Measurements from ENCODE around the gene C9orf50. TPM values are rescaled to one million over a fixed set of nuclear protein-coding genes. Genes with fewer than 3 reads are reported as not detected.
A peak's percentile ranks its signal among the peaks of the same experiment; 100 is the strongest.

C9orf50 gene
- total and polyA plus RNA-seq, 7 donors = 0.03 to 1.2 (median 0.82) TPM; not detected in 4

DNA sequence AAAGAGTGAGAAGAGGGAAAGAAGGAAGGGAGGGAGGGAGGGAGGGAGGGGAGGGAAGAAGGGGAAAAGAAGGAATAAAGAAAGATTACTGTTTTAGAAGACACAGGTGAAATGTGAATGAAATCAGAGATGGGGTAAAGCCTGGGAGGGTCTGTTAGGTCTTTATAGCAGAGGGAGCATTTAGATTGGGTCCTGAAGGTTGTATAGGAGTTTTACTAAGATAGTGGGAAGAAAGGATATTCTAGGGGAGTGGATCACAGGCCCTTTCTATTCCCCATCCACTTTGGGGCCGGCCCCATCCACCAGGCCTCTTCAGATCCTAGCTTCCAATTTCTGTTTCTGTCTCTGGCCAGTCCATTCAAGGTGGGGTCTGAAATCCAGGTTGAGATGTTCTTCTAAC, 35.5 kb downstream of the C9orf50 start:
- no peak for TF ChIP-seq EP300 (IDR thresholded peaks at IDR 0.05)
- TF ChIP-seq POLR2AphosphoS5 (IDR thresholded peaks at IDR 0.05) = no peak
- no peak for TF ChIP-seq POLR2A (IDR thresholded peaks at IDR 0.05)
- no peak for TF ChIP-seq CTCF (IDR thresholded peaks at IDR 0.05)
- peaks cover 0 to 4% (median 0%) of the 10 kb centered on the region in 4 donors for H3K4me1 ChIP-seq
- intact Hi-C loops (cut with DNase I) = no loop called here
- H3K27ac ChIP-seq = no peak overlapping the region
- no peaks in the 10 kb centered on the region for H3K36me3 ChIP-seq
- DNase-seq = no peak
- 100% methylated on average over 1 of the region's 1 CpG for WGBS, 2 donors
- H3K9me3 ChIP-seq = no peaks in the 10 kb centered on the region
- H3K4me3 ChIP-seq = no peak overlapping the region
- no peaks in the 10 kb centered on the region for H3K27me3 ChIP-seq

DNA sequence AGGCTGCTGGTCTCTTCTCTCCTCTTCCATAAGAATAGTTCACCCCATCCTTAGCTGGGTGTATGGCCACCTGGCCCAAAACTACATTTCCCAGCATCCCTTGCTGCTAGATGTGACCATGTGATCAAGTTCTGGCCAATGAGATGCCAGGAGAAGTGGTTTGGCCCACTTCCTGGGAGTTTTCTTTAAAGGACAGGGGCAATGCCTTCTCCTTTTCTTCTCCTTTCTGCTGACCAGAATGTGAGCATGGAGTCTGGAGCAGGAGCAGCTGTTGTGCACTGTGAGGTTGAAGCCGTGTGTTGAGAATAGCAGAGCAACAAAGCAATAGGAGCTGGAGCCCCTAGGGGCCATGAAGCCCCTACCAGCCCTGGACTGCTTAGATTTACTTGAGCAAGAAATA, 36.8 kb downstream of the C9orf50 start:
- Histone ChIP-seq H3K36me3 (no peaks in the 10 kb centered on the region), H3K27ac (peak overlapping the region in 2 of 4 donors; percentile 12 to 25)

DNA sequence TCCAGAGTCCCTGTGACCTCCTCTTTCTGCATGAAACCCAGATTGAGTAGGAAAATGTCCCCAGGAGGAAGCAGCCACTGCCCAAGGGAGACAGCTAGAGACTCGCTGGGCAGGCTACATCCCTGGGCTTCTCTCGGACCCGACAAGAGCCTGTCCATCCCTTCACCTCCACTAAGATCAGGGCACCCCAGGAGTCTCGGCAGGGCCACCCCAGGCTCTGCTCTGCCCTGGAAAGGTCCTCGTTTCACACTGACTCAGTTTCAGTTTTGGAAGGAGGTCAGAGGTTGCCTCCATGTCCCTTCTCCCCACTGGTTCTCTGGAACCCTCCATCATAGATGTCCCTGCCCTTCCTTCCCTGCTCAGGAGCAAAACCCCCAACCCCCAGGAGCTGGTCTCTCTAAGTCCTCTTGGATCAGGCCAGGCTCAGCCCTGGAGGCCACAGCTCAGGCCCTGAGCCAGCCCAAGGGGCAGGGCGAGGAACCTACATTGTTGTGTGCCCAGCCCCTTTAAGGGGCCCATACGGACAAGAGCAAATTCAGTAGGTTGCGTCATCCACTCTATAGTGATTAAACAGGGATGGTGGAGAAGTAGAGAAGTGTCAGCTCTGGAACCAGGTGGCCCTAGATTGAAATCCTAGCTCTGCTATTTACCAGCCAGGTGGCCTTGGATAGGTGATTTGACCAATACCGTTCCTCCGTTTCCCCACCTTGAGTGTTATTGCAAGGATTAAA, 37.4 kb downstream of the C9orf50 start:
- TF ChIP-seq EP300 (IDR thresholded peaks at IDR 0.05) = no peak
- no peak for DNase-seq
- 80 to 83% methylated on average over 10 of the region's 10 CpGs for WGBS, 2 donors
- H3K9me3 ChIP-seq = no peaks in the 10 kb centered on the region
- no peak overlapping the region for H3K4me3 ChIP-seq
- no peak overlapping the region for H3K27ac ChIP-seq
- H3K27me3 ChIP-seq = no peaks in the 10 kb centered on the region
- no peaks in the 10 kb centered on the region for H3K36me3 ChIP-seq
- H3K4me1 ChIP-seq = peaks cover 0 to 4% (median 0%) of the 10 kb centered on the region in 4 donors
- intact Hi-C loops (cut with DNase I) = no loop called here

More for the DNA sequence above, 36.8 kb downstream of the C9orf50 start:
- DNase-seq = peak; percentile 85
- TF ChIP-seq CTCF (IDR thresholded peaks at IDR 0.05) (no peak), EP300 (IDR thresholded peaks at IDR 0.05) (no peak), POLR2A (IDR thresholded peaks at IDR 0.05) (no peak), POLR2AphosphoS5 (IDR thresholded peaks at IDR 0.05) (peak in 1 of 4 donors; percentile 40)
- intact Hi-C loops (cut with DNase I) = no loop called here
- 88 to 91% methylated on average over 1 of the region's 1 CpG for WGBS, 2 donors
- H3K4me3 ChIP-seq = no peak overlapping the region
- peaks cover 0 to 4% (median 0%) of the 10 kb centered on the region in 4 donors for H3K4me1 ChIP-seq
- no peaks in the 10 kb centered on the region for H3K9me3 ChIP-seq
- H3K27me3 ChIP-seq = no peaks in the 10 kb centered on the region

GRCh38 chr9:129582855-129583254, 38.0 kb downstream of the C9orf50 start:
- Histone ChIP-seq H3K27ac (no peak overlapping the region), H3K4me3 (no peak overlapping the region), H3K4me1 (peaks cover 0 to 4% (median 0%) of the 10 kb centered on the region in 4 donors), H3K27me3 (no peaks in the 10 kb centered on the region), H3K36me3 (no peaks in the 10 kb centered on the region), H3K9me3 (no peaks in the 10 kb centered on the region)
- no peak for DNase-seq
- TF ChIP-seq POLR2A (IDR thresholded peaks at IDR 0.05) = no peak
- no peak for TF ChIP-seq CTCF (IDR thresholded peaks at IDR 0.05)
- TF ChIP-seq POLR2AphosphoS5 (IDR thresholded peaks at IDR 0.05) = no peak
- no peak for TF ChIP-seq EP300 (IDR thresholded peaks at IDR 0.05)
- intact Hi-C loops (cut with DNase I) = no loop called here
- 76 to 88% methylated on average over 3 of the region's 3 CpGs for WGBS, 2 donors

DNA sequence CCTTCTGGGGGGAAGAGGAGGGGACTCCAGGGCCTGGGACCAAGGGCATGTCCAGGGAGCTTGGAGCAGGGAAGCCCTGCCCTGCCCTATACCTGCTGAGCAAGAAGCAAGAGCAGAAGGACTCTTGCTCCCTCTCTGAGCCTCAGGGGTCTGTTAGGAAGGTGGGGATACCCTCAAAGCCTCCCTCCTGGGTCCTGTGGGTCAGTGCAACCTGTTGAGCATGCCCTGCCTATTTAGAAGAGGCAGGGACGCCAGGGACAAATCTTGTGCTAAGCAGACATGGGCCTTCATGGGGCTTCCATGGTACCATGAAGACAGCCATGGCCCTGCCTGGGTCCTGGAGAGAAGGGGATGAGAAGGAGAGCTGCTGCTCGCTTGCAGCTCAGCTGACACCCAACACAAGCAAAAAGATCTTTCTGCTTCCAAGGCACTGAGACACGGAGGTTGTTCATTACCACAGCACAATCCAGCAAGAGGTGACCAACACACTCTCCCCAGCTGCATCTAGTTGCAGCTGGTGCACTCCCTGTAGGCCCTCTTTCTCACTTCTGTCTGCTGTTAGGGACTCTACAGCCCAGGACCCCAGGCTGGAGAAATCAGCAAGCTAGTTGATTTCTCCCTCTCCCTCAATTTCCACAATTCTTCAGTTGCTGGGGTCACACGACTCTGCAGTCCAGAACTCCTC, 39.3 kb downstream of the C9orf50 start:
- WGBS, 2 donors = 85 to 86% methylated on average over 4 of the region's 4 CpGs
- H3K36me3 ChIP-seq = no peaks in the 10 kb centered on the region
- no peak overlapping the region for H3K4me3 ChIP-seq
- intact Hi-C loops (cut with DNase I) = no loop called here
- H3K4me1 ChIP-seq = peaks cover 0 to 4% (median 0%) of the 10 kb centered on the region in 4 donors
- H3K9me3 ChIP-seq = no peaks in the 10 kb centered on the region
- DNase-seq = no peak
- TF ChIP-seq POLR2AphosphoS5 (IDR thresholded peaks at IDR 0.05) = no peak
- no peak for TF ChIP-seq POLR2A (IDR thresholded peaks at IDR 0.05)
- no peak for TF ChIP-seq EP300 (IDR thresholded peaks at IDR 0.05)
- TF ChIP-seq CTCF (IDR thresholded peaks at IDR 0.05) = no peak
- no peak overlapping the region for H3K27ac ChIP-seq
- H3K27me3 ChIP-seq = no peaks in the 10 kb centered on the region

All from sigmoid colon (tissue), 7 donors.